Right lobe of liver (tissue), 6 donors: ENCODE measurements around the gene ITPR3. TPM values are rescaled to one million over a fixed set of nuclear protein-coding genes. Genes with fewer than 3 reads are reported as not detected.

Experiments
- ATAC-seq, 4 donors: fragments of 200-7000 bp; cut with Tn5 transposase; one replicate each; pipeline ENCODE4 v1.9.1; 2020; ENCODE audit warnings: mild to moderate bottlenecking in 4 of 4, moderate library complexity in 4 of 4
- DNase-seq, 3 donors: peaks; one replicate each; pipeline ENCODE4 v3.0.0-alpha.2; 2020
- H3K27ac ChIP-seq, 3 donors: fragments of 200-600 bp; one replicate each; pipeline ENCODE4 v1.8.0; 2022
- H3K27me3 ChIP-seq, 2 donors: fragments of 200-600 bp; one replicate each; pipeline ENCODE4 v1.8.0; 2022
- H3K36me3 ChIP-seq, 4 donors: fragments of 200-600 bp; sonication (generic) in 1 of 4; one replicate each; pipeline versions ENCODE4 v1.5.1 to v1.8.0; 2017 to 2022; ENCODE audit warnings: control low read depth in 1 of 4
- H3K4me1 ChIP-seq, 4 donors: fragments of 200-600 bp; sonication (generic) in 1 of 4; one replicate each; pipeline versions ENCODE4 v1.5.1 to v1.8.0; 2017 to 2022; ENCODE audit warnings: control low read depth in 1 of 4
- H3K4me3 ChIP-seq, 3 donors: fragments of 200-600 bp; one replicate each; pipeline ENCODE4 v1.8.0; 2022
- H3K9me3 ChIP-seq, 4 donors: fragments of 200-600 bp; sonication (generic) in 1 of 4; one replicate each; pipeline versions ENCODE4 v1.5.1 to v1.8.0; 2017 to 2022; ENCODE audit warnings: control low read depth in 1 of 4
- POLR2A ChIP-seq: fragments of 450-650 bp; IDR thresholded peaks from one replicate; pipeline ENCODE4 v1.6.1; 2017; ENCODE audit warnings: antibody characterized with exemption, mild to moderate bottlenecking
- WGBS: methylation state at CpG from one replicate; pipeline ENCODE4 v1.1.6; 2018; ENCODE audit warnings: low coverage, low lambda C conversion rate; ENCODE audit not compliant: insufficient coverage; ENCODE audit errors: missing lambda C conversion rate; 5-methylcytosine and 5-hydroxymethylcytosine counted together
- intact Hi-C, 2 donors: fragments of 100-400 bp; cut with DNase I; formaldehyde crosslinking; loops; one replicate each; pipeline versions ENCODE4 v1.11.2 to v1.14.1; 2022
- total RNA-seq, 6 experiments: library from RNA; depleted of rRNA in 2 of 6; stranded (reverse); fragments of >200 nt in 2 of 6; fragmentation: NEBNext Ultra II Directional in 3 of 6; extraction: Animal tissue kit (Norgen Biotek cat#: 25700) in 3 of 6; gene quantifications; one replicate each; pipeline versions ENCODE4 v1.1.0 to v1.2.4, GENCODE V29; 2016 to 2023
- TF ChIP-seq, protein P1 (sequence below), 4 donors: fragments of 200-600 bp in 3 of 4; fragments of 450-650 bp in 1 of 4; IDR thresholded peaks; one replicate each; pipeline versions ENCODE4 v1.5.1 to v1.8.0; 2016 to 2022; ENCODE audit warnings: antibody characterized with exemption in 4 of 4, mild to moderate bottlenecking in 2 of 4
- donor health status: DM: no; HTN: yes; CAD: no.
- donor health status: DM: no; HTN: no; CAD: no.
- donor health status: DM: no; HTN: no; CAD: no.
- donor health status: DM: no; HTN: yes; CAD: no.
- donor health status: DM: no; HTN: yes; CAD: no.

ITPR3 gene
- total RNA-seq, 6 experiments from 2014 or later, result 0.79 to 3.5 (median 1.6) TPM

DNA sequence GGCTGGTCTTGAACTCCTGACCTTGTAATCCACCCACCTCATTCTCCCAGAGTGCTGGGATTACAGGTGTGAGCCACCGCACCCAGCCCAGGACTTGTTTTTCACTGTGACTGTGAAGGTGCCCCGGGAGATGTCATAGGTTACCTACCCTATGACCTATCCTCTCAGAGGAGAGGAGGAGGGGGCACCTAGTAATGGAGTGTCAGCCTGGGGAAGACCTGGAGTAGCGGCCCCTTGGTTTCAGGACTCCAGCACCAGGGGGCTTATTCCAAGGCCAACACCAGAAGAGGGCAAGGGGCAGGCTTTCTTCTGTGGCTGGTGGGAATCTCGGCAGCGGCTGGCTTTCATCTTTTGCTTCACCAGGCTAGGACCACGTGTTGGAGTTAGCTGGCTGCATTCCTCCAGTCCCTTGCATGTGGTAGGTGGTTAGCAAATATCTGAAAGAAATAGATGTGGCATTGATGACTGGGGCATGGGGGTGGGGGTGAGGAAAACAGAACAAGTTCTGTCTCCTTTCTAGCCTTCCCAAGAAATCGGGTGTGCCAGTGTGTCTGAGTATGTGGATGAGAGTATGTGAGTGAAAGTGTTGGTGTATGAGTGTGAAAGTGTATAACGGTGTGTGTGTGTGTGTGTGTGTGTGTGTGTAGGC lies 7.9 kb upstream of the ITPR3 start:
- Histone ChIP-seq H3K27ac (no peak overlapping the region), H3K4me3 (no peak overlapping the region), H3K9me3 (no peaks in the 10 kb centered on the region), H3K4me1 (no peaks in the 10 kb centered on the region), H3K36me3 (no peaks in the 10 kb centered on the region), H3K27me3 (no peaks in the 10 kb centered on the region)
- DNase-seq (no peak), ATAC-seq (no peak)
- TF ChIP-seq POLR2A, result no peak
- TF ChIP-seq, protein P1, sequence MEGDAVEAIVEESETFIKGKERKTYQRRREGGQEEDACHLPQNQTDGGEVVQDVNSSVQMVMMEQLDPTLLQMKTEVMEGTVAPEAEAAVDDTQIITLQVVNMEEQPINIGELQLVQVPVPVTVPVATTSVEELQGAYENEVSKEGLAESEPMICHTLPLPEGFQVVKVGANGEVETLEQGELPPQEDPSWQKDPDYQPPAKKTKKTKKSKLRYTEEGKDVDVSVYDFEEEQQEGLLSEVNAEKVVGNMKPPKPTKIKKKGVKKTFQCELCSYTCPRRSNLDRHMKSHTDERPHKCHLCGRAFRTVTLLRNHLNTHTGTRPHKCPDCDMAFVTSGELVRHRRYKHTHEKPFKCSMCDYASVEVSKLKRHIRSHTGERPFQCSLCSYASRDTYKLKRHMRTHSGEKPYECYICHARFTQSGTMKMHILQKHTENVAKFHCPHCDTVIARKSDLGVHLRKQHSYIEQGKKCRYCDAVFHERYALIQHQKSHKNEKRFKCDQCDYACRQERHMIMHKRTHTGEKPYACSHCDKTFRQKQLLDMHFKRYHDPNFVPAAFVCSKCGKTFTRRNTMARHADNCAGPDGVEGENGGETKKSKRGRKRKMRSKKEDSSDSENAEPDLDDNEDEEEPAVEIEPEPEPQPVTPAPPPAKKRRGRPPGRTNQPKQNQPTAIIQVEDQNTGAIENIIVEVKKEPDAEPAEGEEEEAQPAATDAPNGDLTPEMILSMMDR (IDR thresholded peaks at IDR 0.05), result no peak
- intact Hi-C loops, result no loop called here
- 51% methylated on average over 6 of the region's 8 CpGs for WGBS

GRCh38 chr6:33613795-33614168 lies 7.3 kb upstream of the ITPR3 start:
- no peak for DNase-seq
- Histone ChIP-seq H3K36me3 (no peaks in the 10 kb centered on the region), H3K27ac (no peak overlapping the region), H3K9me3 (no peaks in the 10 kb centered on the region), H3K4me1 (no peaks in the 10 kb centered on the region), H3K4me3 (no peak overlapping the region), H3K27me3 (no peaks in the 10 kb centered on the region)
- intact Hi-C loops, result no loop called here
- 40% methylated on average over 1 of the region's 10 CpGs for WGBS
- no peak for TF ChIP-seq POLR2A
- TF ChIP-seq, protein P1 (IDR thresholded peaks at IDR 0.05), result no peak
- ATAC-seq, result no peak

GRCh38 chr6:33616113-33616512 lies 5.0 kb upstream of the ITPR3 start:
- Histone ChIP-seq H3K9me3 (no peaks in the 10 kb centered on the region), H3K27me3 (no peaks in the 10 kb centered on the region), H3K4me1 (peaks cover 0 to 5% (median 0%) of the 10 kb centered on the region in 4 donors), H3K27ac (no peak overlapping the region), H3K4me3 (no peak overlapping the region), H3K36me3 (no peaks in the 10 kb centered on the region)
- DNase-seq (no peak), ATAC-seq (no peak)
- TF ChIP-seq, protein P1 (IDR thresholded peaks at IDR 0.05), result no peak
- no peak for TF ChIP-seq POLR2A
- 42% methylated on average over 2 of the region's 2 CpGs for WGBS
- intact Hi-C loops, result no loop called here

- Histone ChIP-seq H3K27me3 (no peaks in the 10 kb centered on the region), H3K27ac (no peak overlapping the region), H3K36me3 (no peaks in the 10 kb centered on the region), H3K9me3 (no peaks in the 10 kb centered on the region), H3K4me1 (peaks cover 0 to 11% (median 0%) of the 10 kb centered on the region in 4 donors), H3K4me3 (no peak overlapping the region)
- intact Hi-C loops, result no loop called here
- TF ChIP-seq, protein P1 (IDR thresholded peaks at IDR 0.05), result no peak
- no peak for TF ChIP-seq POLR2A
- no peak for DNase-seq
- 58% methylated on average over 2 of the region's 4 CpGs for WGBS
- peak in 1 of 4 donors; percentile 5 for ATAC-seq
Measured at GRCh38 chr6:33616913-33617312, 4.2 kb upstream of the ITPR3 start.
